ENCODE results near the gene PARG.
"Not testable (repeated sequence)": the region's sequence is repeated elsewhere in the genome, so short reads cannot be mapped to it uniquely, and the experiment has no call there.

- not testable (repeated sequence) for TF ChIP-seq CTCF (conservative IDR thresholded peaks at IDR 0.05; ENCODE audit: low read length); EZH2phosphoT487 (IDR thresholded peaks at IDR 0.05; ENCODE audit: borderline replicate concordance)
Observed at GRCh38 chr10:49972094-49972493, 30.3 kb upstream of the PARG start.

All from Loucy (cell line).